ENCODE results near the gene RTP3. TPM values are rescaled to one million over a fixed set of nuclear protein-coding genes. Genes with fewer than 3 reads are reported as not detected.
"Not testable (repeated sequence)": the region's sequence is repeated elsewhere in the genome, so short reads cannot be mapped to it uniquely, and the experiment has no call there.

The RTP3 gene
- total RNA-seq, 3 donors from 2014 or later = not detected

DNA sequence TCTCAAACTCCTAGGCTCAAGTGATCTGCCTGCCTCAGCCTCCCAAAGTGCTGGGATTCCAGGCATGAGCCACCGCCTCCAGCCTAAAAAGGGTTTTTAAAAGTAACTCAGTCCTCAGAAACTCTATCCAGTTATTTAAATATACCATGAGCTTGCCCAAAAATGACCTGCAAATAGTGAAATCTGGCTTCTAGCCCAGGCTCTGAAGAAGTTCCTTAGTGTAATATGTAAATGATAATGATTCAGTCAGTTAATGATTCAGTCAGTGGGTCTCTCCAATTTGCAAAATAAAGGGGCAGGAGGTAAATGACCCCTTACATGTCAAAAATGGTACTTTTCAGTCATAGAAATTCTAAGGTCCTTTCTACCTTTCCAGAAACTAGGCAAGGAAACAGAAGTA is 39.5 kb downstream of the RTP3 start:
- H3K9me3 Mint-ChIP-seq = no peaks in the 10 kb centered on the region
- peaks cover 58% of the 10 kb centered on the region for H3K4me1 Mint-ChIP-seq (ENCODE audit: low read depth)
- DNase-seq = no peak
- H3K27me3 Mint-ChIP-seq (ENCODE audit: low read depth) = no peaks in the 10 kb centered on the region
- H3K4me3 Mint-ChIP-seq = no peak overlapping the region
- H3K36me3 Mint-ChIP-seq (ENCODE audit: insufficient read depth) = no peaks in the 10 kb centered on the region
- ATAC-seq = no peak

DNA sequence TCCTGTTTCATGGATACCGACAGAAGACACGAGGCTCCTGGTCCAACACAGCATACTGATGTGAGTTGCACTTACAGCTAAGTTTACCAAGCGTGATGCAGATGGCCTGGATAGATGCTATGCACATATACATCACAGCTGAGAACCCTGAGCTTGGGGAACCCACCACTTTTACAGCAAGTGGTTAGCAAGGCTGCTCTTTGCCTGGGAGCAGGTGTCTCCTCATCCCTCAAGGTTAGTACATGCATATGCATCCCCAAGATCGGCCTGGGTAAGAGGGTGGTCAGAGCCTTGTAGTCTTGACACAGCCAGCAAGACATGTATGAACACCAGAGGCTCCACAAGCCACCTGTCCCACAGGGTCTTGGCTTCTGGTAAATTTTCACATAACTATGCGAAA is 40.0 kb downstream of the RTP3 start:
- peaks cover 61% of the 10 kb centered on the region for H3K4me1 Mint-ChIP-seq (ENCODE audit: low read depth)
- H3K36me3 Mint-ChIP-seq (ENCODE audit: insufficient read depth) = no peaks in the 10 kb centered on the region
- H3K9me3 Mint-ChIP-seq = no peaks in the 10 kb centered on the region
- DNase-seq (no peak), ATAC-seq (no peak)
- H3K27me3 Mint-ChIP-seq (ENCODE audit: low read depth) = no peaks in the 10 kb centered on the region
- peak overlapping the region; percentile 66 for H3K4me3 Mint-ChIP-seq

DNA sequence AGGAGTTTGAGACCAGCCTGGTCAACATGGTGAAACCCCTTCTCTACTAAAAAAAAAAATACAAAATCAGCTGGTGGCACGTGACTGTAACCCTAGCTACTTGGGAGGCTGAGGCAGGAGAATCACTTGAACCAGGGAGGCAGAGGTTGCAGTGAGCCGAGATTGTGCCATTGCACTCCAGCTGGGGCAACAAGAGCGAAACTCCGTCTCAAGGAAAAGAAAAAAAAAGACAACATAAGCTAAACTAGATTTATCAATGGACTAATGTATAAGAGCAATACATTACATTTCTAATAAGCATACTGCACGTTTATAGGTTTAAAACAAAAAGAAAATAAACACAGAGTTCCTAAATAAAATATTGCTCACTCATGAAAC is 40.6 kb downstream of the RTP3 start:
- H3K4me1 Mint-ChIP-seq (ENCODE audit: low read depth) = peaks cover 59% of the 10 kb centered on the region
- H3K27me3 Mint-ChIP-seq (ENCODE audit: low read depth); ATAC-seq; H3K9me3 Mint-ChIP-seq; H3K36me3 Mint-ChIP-seq (ENCODE audit: insufficient read depth); DNase-seq: not testable (repeated sequence)
- H3K4me3 Mint-ChIP-seq = peak overlapping the region; percentile 66

DNA sequence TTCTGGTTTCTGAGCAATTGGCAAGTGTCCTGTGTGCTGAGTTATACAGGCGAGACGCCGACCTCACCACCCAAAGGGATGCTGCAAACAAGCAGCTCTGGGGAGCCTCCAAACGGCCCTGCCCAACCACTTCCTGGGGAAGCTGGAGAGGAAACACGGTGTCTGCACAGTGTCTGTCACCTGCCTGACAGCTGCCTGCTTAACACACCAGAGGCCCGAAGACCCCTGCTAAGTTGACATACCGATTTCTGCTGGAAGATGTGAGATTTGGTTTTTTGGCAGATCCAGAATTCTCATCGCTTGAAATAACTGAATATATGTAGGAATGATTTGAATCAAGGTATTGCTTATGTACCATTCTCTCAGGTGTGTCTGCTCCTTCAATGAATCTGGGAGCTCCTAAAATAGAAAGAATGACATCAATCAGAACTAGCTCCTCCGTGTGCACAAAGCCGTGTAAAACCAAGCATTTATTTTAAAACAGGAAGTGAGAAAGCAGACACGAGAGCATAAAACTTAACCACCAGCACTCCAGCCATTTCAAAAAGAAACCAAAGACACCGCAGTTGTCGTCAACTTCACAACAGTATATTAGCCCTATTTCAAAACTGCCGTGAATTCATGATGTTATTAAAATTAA is 41.1 kb downstream of the RTP3 start:
- Mint-ChIP-seq H3K36me3 (ENCODE audit: insufficient read depth) (no peaks in the 10 kb centered on the region), H3K4me3 (peak overlapping the region; percentile 66), H3K27me3 (ENCODE audit: low read depth) (no peaks in the 10 kb centered on the region), H3K9me3 (no peaks in the 10 kb centered on the region), H3K4me1 (ENCODE audit: low read depth) (peaks cover 60% of the 10 kb centered on the region)
- peak; percentile 75 for DNase-seq
- ATAC-seq = peak; percentile 87 to 89

DNA sequence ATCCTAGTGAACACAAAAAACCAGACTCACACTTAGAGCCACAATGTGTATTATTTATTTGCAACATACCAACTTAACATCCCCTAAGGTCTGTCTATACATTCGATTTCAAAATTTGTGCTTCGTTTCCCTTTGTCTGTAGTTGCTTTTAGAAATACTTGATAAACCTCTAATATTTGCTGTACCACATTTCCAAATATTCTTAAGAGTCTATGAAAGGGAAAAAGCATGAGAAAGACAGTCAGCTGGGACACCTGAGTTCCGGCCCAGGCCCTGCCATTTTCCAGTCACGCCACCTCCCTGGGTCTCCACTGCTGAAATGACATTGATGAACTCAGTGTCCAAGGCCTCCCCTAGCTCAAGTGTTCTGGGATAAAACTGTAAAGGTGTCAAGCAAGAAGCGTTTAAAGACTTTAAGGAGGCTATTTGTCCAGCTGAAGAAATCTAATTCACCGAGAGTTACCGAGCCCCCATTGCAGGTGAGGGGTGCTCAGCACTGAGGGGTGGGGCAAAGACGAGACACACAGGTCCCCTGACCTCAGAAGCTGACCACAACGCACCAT is 41.7 kb downstream of the RTP3 start:
- no peaks in the 10 kb centered on the region for H3K9me3 Mint-ChIP-seq
- ATAC-seq (no peak), DNase-seq (no peak)
- peak overlapping the region; percentile 66 for H3K4me3 Mint-ChIP-seq
- no peaks in the 10 kb centered on the region for H3K36me3 Mint-ChIP-seq (ENCODE audit: insufficient read depth)
- peaks cover 60% of the 10 kb centered on the region for H3K4me1 Mint-ChIP-seq (ENCODE audit: low read depth)
- H3K27me3 Mint-ChIP-seq (ENCODE audit: low read depth) = no peaks in the 10 kb centered on the region

DNA sequence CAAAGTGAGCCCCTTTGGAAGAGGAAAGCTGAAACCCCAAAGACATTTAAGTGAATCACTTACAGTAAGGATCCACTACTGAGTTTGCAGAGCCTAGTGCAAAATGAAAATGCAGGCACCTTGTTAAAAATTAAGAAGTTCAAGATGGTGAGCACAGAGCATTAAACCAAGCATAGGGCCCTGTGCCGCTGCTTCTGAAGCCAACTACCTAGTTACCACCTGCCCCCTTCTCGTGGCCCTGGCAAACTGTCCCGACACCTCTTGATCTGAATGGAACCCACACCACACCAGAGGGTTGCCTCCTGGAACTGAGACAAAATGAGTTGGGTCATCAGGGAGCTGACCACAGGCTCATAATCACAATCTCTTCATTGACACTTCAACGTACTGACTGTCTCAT is 42.8 kb downstream of the RTP3 start:
- Mint-ChIP-seq H3K9me3 (no peaks in the 10 kb centered on the region), H3K27me3 (ENCODE audit: low read depth) (no peaks in the 10 kb centered on the region), H3K36me3 (ENCODE audit: insufficient read depth) (no peaks in the 10 kb centered on the region), H3K4me1 (ENCODE audit: low read depth) (peaks cover 61% of the 10 kb centered on the region), H3K4me3 (no peak overlapping the region)
- ATAC-seq = no peak
- no peak for DNase-seq

DNA sequence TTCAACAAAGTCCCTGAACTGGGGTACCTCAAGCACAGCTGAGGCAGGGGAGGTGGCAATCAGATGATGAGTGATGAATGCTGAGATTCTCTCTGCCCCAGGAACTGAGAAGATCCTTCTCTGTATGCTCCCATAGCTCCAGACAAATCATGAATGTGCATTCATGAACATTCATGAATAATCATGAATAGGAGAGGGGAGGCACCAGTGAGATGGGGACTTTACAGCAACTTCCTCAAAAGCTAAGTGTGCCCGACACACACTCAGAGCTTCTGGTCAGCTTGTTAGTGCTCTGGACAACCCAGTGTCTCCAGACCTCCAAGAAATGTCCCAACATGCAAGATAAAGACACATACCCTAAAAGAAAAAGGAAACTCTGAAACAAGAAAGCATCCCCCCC is 44.1 kb downstream of the RTP3 start:
- no peak for ATAC-seq
- Mint-ChIP-seq H3K27me3 (ENCODE audit: low read depth) (no peaks in the 10 kb centered on the region), H3K4me1 (ENCODE audit: low read depth) (peaks cover 59% of the 10 kb centered on the region), H3K4me3 (no peak overlapping the region), H3K9me3 (no peaks in the 10 kb centered on the region), H3K36me3 (ENCODE audit: insufficient read depth) (no peaks in the 10 kb centered on the region)
- DNase-seq = no peak

DNA sequence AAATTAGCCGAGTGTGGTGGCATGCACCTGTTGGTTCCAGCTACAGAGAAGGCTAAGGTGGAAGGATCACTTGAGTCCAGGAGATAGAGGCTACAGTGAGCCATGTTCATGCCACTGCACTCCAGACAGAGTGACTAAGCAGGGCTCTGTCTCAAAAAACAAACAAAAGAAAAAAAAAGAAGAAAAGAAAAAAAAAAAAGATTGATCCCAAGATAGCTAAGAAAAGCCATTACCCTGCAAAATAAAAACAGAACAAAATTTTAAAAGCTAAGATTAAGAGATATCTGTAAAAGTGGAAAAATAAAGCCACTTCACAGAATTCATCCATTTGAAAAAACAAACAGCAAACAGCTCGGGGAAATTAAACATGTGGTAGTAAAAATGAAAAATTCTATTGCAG is 44.6 kb downstream of the RTP3 start:
- H3K9me3 Mint-ChIP-seq = no peaks in the 10 kb centered on the region
- H3K4me1 Mint-ChIP-seq (ENCODE audit: low read depth) = peaks cover 57% of the 10 kb centered on the region
- ATAC-seq = no peak

DNA sequence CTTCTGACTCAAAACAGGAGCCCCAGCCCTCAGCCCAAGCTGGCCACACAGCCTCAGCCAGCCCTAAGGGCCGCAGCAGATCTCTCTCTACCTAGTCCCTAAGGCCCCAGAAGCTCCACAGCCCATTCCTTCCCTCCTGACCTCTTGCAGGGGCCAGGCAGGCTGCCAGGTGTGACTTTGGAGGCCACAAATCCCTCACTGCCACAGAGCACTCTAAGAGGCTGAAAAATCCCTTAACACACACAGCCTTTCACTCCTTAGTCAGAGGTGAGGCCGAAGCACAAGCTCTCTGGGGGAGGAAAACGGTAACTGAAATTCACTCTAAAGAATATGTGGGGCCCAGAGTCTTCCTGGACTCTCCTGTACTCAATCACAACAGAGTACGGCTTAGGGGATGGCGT is 45.0 kb downstream of the RTP3 start:
- ATAC-seq (no peak), DNase-seq (no peak)
- no peaks in the 10 kb centered on the region for H3K9me3 Mint-ChIP-seq
- H3K36me3 Mint-ChIP-seq (ENCODE audit: insufficient read depth) = no peaks in the 10 kb centered on the region
- no peaks in the 10 kb centered on the region for H3K27me3 Mint-ChIP-seq (ENCODE audit: low read depth)
- H3K4me1 Mint-ChIP-seq (ENCODE audit: low read depth) = peaks cover 52% of the 10 kb centered on the region
- H3K4me3 Mint-ChIP-seq = no peak overlapping the region

More for the DNA sequence above, 44.6 kb downstream of the RTP3 start:
- H3K4me3 Mint-ChIP-seq = no peak overlapping the region
- no peaks in the 10 kb centered on the region for H3K27me3 Mint-ChIP-seq (ENCODE audit: low read depth)
- no peaks in the 10 kb centered on the region for H3K36me3 Mint-ChIP-seq (ENCODE audit: insufficient read depth)
- no peak for DNase-seq

DNA sequence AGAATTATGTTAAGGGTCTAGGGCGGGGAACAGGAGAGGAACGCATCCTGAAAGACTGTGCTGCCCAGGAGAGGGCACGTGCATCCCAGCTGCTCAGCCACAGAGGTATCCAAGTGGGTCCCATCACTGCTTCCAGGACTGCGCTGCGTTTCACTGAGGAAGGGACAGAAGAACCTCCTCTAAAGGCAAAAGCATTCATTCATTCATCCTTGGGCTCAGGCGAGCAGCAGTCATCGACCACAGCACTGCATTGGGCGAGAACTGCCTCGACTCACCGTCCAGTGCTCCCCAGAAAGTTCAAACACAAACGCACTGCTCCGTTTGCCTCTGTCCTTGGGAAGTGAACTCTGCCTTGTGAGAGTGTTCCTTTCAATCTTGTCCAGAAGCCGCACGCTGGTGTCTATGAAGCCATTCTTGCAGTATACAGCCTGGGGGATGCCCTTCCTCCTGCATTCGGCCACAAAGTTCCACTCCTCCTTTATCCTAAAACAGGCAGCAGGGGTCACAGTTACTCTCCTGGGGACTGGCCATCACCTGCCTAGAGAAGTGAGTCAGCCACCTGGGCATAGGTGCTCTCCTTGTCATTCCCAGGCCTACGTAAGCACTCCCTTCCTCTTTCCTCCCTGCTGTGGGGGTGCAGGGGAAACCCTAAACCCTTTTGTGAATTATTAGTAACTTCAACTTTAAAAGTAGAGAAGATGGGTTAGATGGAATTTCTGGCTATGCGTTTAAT is 47.2 kb downstream of the RTP3 start:
- ATAC-seq (no peak), DNase-seq (no peak)
- Mint-ChIP-seq H3K4me1 (ENCODE audit: low read depth) (peaks cover 37% of the 10 kb centered on the region), H3K4me3 (no peak overlapping the region), H3K36me3 (ENCODE audit: insufficient read depth) (no peaks in the 10 kb centered on the region), H3K27me3 (ENCODE audit: low read depth) (peaks cover 2% of the 10 kb centered on the region), H3K9me3 (no peaks in the 10 kb centered on the region)

DNA sequence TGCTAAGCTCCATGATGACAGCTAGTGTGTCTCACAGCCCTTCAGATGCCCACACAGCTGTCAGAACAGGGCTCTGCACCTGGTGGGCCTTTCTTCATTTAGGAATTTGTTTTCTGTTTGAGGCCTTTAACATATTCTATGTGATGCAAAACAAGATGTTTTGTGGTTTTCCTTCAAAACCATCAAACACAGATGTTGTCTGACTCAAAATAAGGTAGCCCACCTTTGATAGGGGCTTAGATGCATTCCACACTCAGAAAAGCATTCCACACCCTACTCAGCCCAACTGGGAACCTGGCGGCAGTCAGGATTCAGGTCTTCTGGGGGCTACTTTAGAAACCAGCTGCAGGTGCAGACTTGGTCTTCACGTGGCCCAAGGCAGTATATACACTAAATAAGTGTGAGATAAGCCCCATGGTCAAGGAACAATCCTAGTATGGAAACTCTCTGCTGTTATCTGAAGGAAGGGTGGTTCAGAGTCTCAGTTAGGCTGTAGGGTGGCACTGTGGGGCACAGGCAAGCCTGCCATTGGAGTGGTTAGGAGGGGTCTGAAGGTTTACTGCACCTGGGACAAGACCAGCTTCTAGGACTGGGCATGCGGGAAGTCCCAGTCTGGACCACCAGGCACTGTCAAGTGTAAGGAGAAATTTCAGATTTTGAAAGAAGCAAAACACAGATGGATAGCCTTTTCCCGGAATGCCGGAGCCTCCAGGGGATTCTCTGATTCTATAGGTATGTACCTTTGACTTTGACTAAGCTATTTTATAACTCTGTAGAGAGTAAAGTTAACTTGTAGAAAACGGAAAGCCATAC is 48.2 kb downstream of the RTP3 start:
- Mint-ChIP-seq H3K4me1 (ENCODE audit: low read depth) (peaks cover 28% of the 10 kb centered on the region), H3K36me3 (ENCODE audit: insufficient read depth) (no peaks in the 10 kb centered on the region), H3K9me3 (no peaks in the 10 kb centered on the region), H3K27me3 (ENCODE audit: low read depth) (peaks cover 2% of the 10 kb centered on the region), H3K4me3 (no peak overlapping the region)
- no peak for ATAC-seq
- DNase-seq = no peak

DNA sequence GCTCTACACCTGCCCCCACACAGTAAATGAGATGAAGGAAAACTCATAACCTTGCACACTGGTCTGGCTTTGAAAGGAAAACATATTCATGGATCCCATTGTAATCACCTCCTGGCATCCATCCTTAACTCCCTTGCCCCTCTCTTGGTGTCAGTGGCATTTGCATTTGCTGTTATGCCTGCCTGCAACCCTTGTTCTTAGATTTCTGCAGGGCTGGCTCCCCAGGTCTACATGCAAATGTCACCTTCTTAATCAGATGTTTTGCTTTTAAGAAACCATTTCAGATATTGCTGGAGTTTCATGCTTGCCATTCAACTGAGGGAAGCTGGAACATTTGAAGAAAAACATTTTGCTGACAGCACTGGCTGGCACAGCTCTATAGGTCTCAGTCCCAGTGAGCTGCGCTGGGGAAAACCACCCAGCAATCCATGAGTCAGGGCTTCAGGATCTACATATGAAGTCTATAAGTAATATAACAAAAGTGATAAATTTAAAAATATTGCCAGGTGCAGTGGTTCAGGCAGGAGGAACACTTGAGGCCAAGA is 49.2 kb downstream of the RTP3 start:
- Mint-ChIP-seq H3K27me3 (ENCODE audit: low read depth) (peaks cover 2% of the 10 kb centered on the region), H3K4me3 (no peak overlapping the region), H3K36me3 (ENCODE audit: insufficient read depth) (no peaks in the 10 kb centered on the region), H3K4me1 (ENCODE audit: low read depth) (peaks cover 26% of the 10 kb centered on the region), H3K9me3 (no peaks in the 10 kb centered on the region)
- no peak for DNase-seq
- ATAC-seq = no peak

DNA sequence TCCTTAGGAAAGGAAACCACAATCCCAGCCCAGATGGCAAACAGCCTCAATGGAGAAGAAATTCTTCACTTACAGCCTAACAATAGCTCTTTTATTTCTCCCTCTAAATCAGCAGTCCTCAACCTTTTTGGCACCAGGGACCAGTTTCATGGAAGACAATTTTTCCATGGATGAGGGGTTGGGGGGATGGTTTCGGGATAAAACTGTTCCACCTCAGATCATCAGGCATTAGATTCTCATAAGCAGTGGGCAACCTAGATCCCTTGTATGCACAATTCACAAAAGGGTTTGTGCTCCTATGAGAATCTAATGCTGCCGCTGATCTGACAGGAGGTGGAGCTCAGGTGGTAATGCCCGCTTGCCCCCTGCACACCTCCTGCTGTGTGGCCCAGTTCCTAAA is 50.8 kb downstream of the RTP3 start:
- not testable (repeated sequence) for H3K4me3 Mint-ChIP-seq; ATAC-seq; H3K9me3 Mint-ChIP-seq; H3K36me3 Mint-ChIP-seq (ENCODE audit: insufficient read depth); DNase-seq; H3K27me3 Mint-ChIP-seq (ENCODE audit: low read depth)
- peaks cover 17% of the 10 kb centered on the region for H3K4me1 Mint-ChIP-seq (ENCODE audit: low read depth)

DNA sequence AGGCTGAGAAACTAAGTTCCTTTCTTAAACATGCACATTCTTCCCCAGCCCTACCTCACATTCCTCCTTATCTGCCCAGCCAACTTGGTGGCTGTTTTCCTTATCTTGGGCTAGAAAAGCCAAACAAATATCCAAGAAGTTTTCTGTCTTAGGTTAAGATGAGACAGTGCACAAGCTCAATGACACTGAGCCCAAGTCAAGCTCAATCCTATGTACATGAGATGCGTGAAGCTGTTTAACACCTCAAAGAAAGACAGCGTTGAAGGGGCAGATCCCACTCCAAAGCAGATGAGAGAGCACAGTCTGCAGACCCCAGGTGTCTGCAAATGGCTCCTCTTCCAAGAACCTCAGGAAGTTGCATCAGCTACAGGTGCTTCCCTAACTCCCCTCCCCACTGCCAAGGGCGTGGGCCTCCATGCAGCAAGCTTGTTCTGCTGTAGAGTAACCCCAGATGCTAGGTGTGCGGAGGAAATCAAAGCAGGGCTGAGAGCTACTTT is 51.7 kb downstream of the RTP3 start:
- no peak overlapping the region for H3K4me3 Mint-ChIP-seq
- H3K4me1 Mint-ChIP-seq (ENCODE audit: low read depth) = peaks cover 16% of the 10 kb centered on the region
- peaks cover 2% of the 10 kb centered on the region for H3K27me3 Mint-ChIP-seq (ENCODE audit: low read depth)
- H3K36me3 Mint-ChIP-seq (ENCODE audit: insufficient read depth) = no peaks in the 10 kb centered on the region
- ATAC-seq = no peak
- H3K9me3 Mint-ChIP-seq = no peaks in the 10 kb centered on the region
- no peak for DNase-seq

Measured in activated T-cell treated with anti-CD3 and anti-CD28 coated beads, Interleukin-2, amount 50 U/mL, for 4 hours (primary cell).